GM21576 (cell line): ENCODE data around the gene GGN.
A peak's percentile ranks its signal among the peaks of the same experiment; 100 is the strongest.
"Not testable (repeated sequence)": the region's sequence is repeated elsewhere in the genome, so short reads cannot be mapped to it uniquely, and the experiment has no call there.

ENCODE experiments used
- ATAC-seq: cut with Tn5 transposase; IDR thresholded peaks from one replicate; pipeline ENCODE4 v1.9.1; 2021; ENCODE audit warnings: mild to moderate bottlenecking, moderate library complexity; ENCODE audit not compliant: unreplicated experiment

The GGN gene

GRCh38 chr19:38411898-38412297 lies 24.1 kb upstream of the GGN start:
- ATAC-seq: not testable (repeated sequence)

- ATAC-seq: no peak
Measured at GRCh38 chr19:38411041-38411712, 23.3 kb upstream of the GGN start.

GRCh38 chr19:38410407-38410806 lies 22.6 kb upstream of the GGN start:
- ATAC-seq: not testable (repeated sequence)

GRCh38 chr19:38409631-38410133 lies 21.8 kb upstream of the GGN start:
- ATAC-seq: no peak

- ATAC-seq: no peak
Measured at GRCh38 chr19:38405276-38405675, 17.4 kb upstream of the GGN start.

GRCh38 chr19:38404858-38405257 lies 17.0 kb upstream of the GGN start:
- no peak for ATAC-seq

- ATAC-seq: peak; percentile 83
Measured at GRCh38 chr19:38402967-38403674, 15.3 kb upstream of the GGN start, which contains the start of gene FAM98C. FAM98C (plus strand) TSS chr19:38403093; CDS start chr19:38403154, 61 bp downstream.

GRCh38 chr19:38402623-38402966 lies 14.8 kb upstream of the GGN start:
- ATAC-seq: no peak

GRCh38 chr19:38401148-38401547 lies 13.3 kb upstream of the GGN start:
- ATAC-seq: no peak

- no peak for ATAC-seq
Measured at GRCh38 chr19:38400361-38400760, 12.5 kb upstream of the GGN start.

- no peak for ATAC-seq
Measured at GRCh38 chr19:38399537-38399936, 11.7 kb upstream of the GGN start.

- no peak for ATAC-seq
Measured at GRCh38 chr19:38399081-38399480, 11.2 kb upstream of the GGN start.

- ATAC-seq: no peak
Measured at GRCh38 chr19:38395381-38396114, 7.7 kb upstream of the GGN start.

- ATAC-seq: no peak
Measured at GRCh38 chr19:38394488-38394887, 6.7 kb upstream of the GGN start.

- no peak for ATAC-seq
Measured at GRCh38 chr19:38392707-38393308, 5.0 kb upstream of the GGN start.

GRCh38 chr19:38391911-38392464 lies 4.2 kb upstream of the GGN start:
- ATAC-seq: no peak

GRCh38 chr19:38389957-38390924 lies 2.4 kb upstream of the GGN start:
- no peak for ATAC-seq

- no peak for ATAC-seq
Measured at GRCh38 chr19:38389101-38389925, 1.5 kb upstream of the GGN start.
